ENCODE results near the gene NELFCD.
"Not testable (repeated sequence)": the region's sequence is repeated elsewhere in the genome, so short reads cannot be mapped to it uniquely, and the experiment has no call there.

Gene NELFCD

GRCh38 chr20:59028812-59029211 is 47.8 kb downstream of the NELFCD start:
- DNase-seq, result no peak

DNA sequence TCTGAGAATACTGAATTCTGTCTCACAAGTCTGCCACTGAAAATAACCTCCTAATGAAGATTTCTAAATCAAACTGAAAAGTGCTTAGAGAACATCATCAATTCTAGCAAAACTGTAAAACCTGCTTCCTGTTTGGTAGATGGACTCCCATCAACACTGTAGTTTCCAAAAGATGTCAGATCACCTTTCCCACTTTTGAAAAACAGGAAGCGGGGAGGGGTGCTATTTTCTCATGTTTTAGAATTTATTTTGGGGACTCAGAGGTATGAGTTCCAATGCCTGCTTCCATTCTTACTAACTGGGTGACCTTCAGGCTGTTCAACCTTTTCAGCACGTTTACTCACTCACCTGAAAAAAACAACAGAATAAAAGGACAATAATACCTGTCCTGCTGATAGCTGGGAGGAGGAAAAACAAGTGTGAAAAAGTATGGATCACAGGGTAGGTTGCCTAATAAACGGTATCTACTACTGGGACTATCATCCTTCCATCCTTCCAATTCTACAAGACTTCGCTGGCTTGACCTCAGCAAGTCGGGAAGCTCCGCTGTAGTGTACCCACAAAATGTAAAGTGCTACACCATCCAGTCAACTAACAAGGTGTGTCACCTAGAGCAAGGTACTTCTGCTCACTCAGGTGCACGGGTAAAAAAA is 50.0 kb downstream of the NELFCD start:
- DNase-seq, result no peak

- DNase-seq, result no peak
Measured at GRCh38 chr20:59031564-59032022, 50.5 kb downstream of the NELFCD start.

- DNase-seq, result peak; percentile 97
Measured at GRCh38 chr20:59032023-59032712, 51.1 kb downstream of the NELFCD start, which contains the start of gene ATP5F1E. Gene ATP5F1E (minus strand): TSS chr20:59032335. CDS start chr20:59032251, 84 bp downstream.

DNA sequence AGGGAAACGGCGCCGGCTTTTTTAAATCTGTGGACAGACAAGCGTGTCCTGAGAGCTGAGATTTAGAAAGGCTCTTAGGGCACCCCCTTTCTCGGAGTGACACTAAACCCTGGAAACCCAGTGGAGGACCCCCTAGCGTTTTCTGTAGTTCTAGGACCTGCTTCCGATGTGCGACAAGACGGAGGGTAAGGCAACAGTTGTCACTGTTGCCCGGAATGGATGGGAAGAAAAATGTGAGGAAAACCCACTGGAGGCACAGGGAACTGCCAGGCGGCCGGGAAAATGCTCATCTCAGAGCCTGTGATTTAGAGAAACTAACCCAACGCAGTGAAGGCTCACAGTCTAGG is 51.6 kb downstream of the NELFCD start:
- DNase-seq, result peak; percentile 89

- no peak for DNase-seq
Measured at GRCh38 chr20:59033093-59033492, 52.0 kb downstream of the NELFCD start.

DNA sequence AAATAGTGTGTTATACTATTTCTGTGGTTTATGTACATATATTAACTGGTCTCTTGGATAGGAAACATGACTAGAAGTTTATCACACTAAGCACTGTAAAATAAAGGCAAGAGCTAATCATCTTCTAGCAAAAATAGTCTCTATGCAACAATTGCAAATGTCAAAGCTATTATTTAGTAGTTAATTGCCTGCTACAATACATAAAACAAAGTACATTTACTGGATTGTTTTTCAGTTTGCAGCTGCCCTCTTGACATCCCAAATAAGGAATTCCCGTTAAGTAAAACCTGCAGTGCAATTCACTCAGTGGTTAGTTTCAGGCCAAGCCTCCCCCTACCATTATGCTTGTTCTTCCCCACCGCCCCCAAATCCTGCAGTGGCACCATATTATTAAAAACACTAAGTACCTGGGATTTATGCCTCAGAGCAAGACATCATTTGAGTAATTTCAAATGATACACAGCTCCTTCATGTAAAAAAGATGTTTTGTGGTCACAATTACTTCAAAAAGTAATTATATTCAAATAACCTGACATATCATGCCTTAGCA is 52.6 kb downstream of the NELFCD start:
- DNase-seq, result no peak

DNA sequence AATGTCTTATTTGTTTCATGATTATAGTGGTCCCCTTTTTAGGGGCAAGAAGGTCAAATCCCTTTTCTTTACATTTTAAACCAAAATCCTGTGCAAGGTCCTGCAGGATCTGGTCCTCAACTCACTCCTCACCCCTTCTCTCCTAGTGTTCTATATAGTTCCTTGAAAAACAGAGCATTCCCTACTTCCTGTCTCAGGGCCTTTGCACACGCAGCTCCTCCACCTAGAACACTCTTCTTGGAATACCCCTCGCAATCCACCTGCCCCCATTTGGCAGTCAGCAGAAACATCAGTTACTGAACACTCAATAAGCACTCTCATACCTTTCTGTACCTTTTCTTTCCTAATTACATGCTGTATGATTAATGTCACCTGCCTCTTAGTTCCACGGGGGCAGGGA is 54.3 kb downstream of the NELFCD start:
- no peak for DNase-seq

GRCh38 chr20:59037386-59037785 is 56.3 kb downstream of the NELFCD start:
- no peak for DNase-seq

DNA sequence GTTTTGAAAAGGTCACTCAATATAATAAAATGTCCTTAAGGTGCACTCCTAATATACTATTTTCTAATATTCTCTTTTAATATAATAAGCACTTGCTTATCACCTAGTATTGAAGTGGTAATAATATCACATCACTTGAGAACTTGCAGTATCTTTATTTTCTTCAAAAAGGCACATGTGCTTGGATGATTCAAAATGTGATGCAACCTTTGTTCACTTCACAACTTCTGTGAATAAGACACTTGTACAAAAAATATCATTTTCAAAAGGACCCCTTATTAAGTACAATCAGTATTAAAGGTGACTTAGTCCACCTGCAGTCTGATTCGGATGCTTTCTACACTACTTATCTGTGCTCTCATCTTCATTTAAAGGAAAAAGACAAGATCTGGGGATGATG is 58.2 kb downstream of the NELFCD start:
- DNase-seq, result no peak

- no peak for DNase-seq
Measured at GRCh38 chr20:59040667-59041066, 59.6 kb downstream of the NELFCD start.

DNA sequence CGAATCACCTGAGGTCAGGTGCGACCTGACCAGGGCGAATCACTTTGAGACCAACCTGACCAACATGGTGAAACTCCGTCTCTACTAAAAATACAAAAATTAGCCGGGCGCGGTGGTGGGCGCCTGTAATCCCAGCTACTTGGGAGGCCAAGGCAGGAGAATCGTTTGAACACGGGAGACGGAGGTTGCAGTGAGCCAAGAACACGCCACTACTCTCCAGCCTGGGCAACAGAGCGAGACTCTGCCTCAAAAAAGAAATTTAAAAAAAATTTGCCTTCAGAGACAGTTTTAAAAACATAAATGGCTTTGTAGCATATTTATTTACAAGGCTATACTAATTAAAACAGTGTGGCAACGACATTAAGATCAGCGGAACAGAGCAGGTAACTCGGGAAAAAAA is 60.4 kb downstream of the NELFCD start:
- DNase-seq, result not testable (repeated sequence)

GRCh38 chr20:59042151-59042795 is 61.2 kb downstream of the NELFCD start, which contains the start of gene PRELID3B:
Gene PRELID3B (minus strand): TSS chr20:59042786. CDS start chr20:59042730, 56 bp downstream.
- DNase-seq, result no peak

- peak; percentile 87 for DNase-seq
Measured at GRCh38 chr20:59042796-59043631, 62.0 kb downstream of the NELFCD start.

DNA sequence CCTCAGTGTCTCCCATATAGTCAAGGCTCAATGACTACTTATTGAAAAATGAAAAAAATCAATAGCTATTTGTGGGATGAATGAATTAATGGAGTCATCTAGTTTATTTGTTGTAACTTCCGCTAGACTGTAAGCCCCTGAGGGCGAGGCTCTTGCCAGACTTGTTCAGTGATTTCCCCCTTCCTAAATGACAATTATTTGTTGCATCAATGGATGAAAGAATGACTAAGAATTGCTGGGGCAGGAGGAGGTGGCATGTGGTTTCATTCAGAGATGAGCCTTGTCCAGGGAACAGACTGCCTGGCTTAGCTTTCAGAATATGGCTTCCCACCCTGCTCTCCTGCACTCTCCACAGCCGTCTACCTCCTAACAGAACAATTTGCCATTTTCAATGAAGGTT is 62.6 kb downstream of the NELFCD start:
- no peak for DNase-seq

- DNase-seq, result no peak
Measured at GRCh38 chr20:59044295-59044694, 63.2 kb downstream of the NELFCD start.
